ENCODE results near the gene PROK1. TPM values are rescaled to one million over a fixed set of nuclear protein-coding genes. Genes with fewer than 3 reads are reported as not detected.
A peak's percentile ranks its signal among the peaks of the same experiment; 100 is the strongest.

PROK1 gene
- total RNA-seq, 1 donor from 2014 or later = not detected

- FAIRE-seq = no peak
These were observed 25.3 kb upstream of the PROK1 start for GRCh38 chr1:110425612-110426152.

GRCh38 chr1:110426854-110427253, 24.1 kb upstream of the PROK1 start:
- Histone ChIP-seq H4K20me1 (ENCODE audit: insufficient read depth, low read length) (no peaks in the 10 kb centered on the region), H3K9ac (ENCODE audit: low read length) (no peak overlapping the region), H3K27me3 (ENCODE audit: insufficient read depth, low read length) (peaks cover 23% of the 10 kb centered on the region), H3K9me3 (ENCODE audit: insufficient read depth, low read depth, low read length) (no peaks in the 10 kb centered on the region), H3K4me1 (ENCODE audit: insufficient read depth, low read length) (no peaks in the 10 kb centered on the region), H2AFZ (ENCODE audit: low read depth, low read length) (no peak overlapping the region), H3K36me3 (ENCODE audit: insufficient read depth, low read length) (no peaks in the 10 kb centered on the region), H3K27ac (ENCODE audit: low read depth, low read length) (no peak overlapping the region), H3K4me2 (ENCODE audit: low read length) (no peak overlapping the region), H3K79me2 (ENCODE audit: insufficient read depth, low read length) (no peaks in the 10 kb centered on the region), H3K4me3 (ENCODE audit: insufficient read depth, low read depth, low read length) (no peak overlapping the region)
- H3K9me3 Mint-ChIP-seq (ENCODE audit: unreplicated experiment) = peaks cover 6% of the 10 kb centered on the region
- no peaks in the 10 kb centered on the region for H3K36me3 Mint-ChIP-seq (ENCODE audit: low read depth, unreplicated experiment)
- H3K4me3 Mint-ChIP-seq (ENCODE audit: unreplicated experiment) = no peak overlapping the region
- no peak overlapping the region for H3K27ac Mint-ChIP-seq (ENCODE audit: unreplicated experiment)
- TF ChIP-seq EZH2 (IDR thresholded peaks at IDR 0.05; ENCODE audit: insufficient read depth, low read length) (no peak), CTCF (IDR thresholded peaks at IDR 0.05; ENCODE audit: insufficient read depth, low read depth, low read length) (no peak)
- DNase-seq (ENCODE audit: low read depth) = no peak
- peaks cover 22% of the 10 kb centered on the region for H3K27me3 Mint-ChIP-seq (ENCODE audit: low read depth, unreplicated experiment)
- no peak for FAIRE-seq
- no peaks in the 10 kb centered on the region for H3K4me1 Mint-ChIP-seq (ENCODE audit: low read depth, unreplicated experiment)

More at GRCh38 chr1:110425612-110426152, 25.3 kb upstream of the PROK1 start:
- Mint-ChIP-seq H3K27me3 (ENCODE audit: low read depth, unreplicated experiment) (peaks cover 11% of the 10 kb centered on the region), H3K4me3 (ENCODE audit: unreplicated experiment) (no peak overlapping the region), H3K4me1 (ENCODE audit: low read depth, unreplicated experiment) (no peaks in the 10 kb centered on the region), H3K36me3 (ENCODE audit: low read depth, unreplicated experiment) (no peaks in the 10 kb centered on the region), H3K27ac (ENCODE audit: unreplicated experiment) (no peak overlapping the region), H3K9me3 (ENCODE audit: unreplicated experiment) (peaks cover 7% of the 10 kb centered on the region)
- Histone ChIP-seq H3K9me3 (ENCODE audit: insufficient read depth, low read depth, low read length) (no peaks in the 10 kb centered on the region), H4K20me1 (ENCODE audit: insufficient read depth, low read length) (no peaks in the 10 kb centered on the region), H3K27ac (ENCODE audit: low read depth, low read length) (no peak overlapping the region), H3K36me3 (ENCODE audit: insufficient read depth, low read length) (no peaks in the 10 kb centered on the region), H3K27me3 (ENCODE audit: insufficient read depth, low read length) (peaks cover 21% of the 10 kb centered on the region), H3K9ac (ENCODE audit: low read length) (no peak overlapping the region), H3K4me2 (ENCODE audit: low read length) (no peak overlapping the region), H3K4me1 (ENCODE audit: insufficient read depth, low read length) (no peaks in the 10 kb centered on the region), H3K79me2 (ENCODE audit: insufficient read depth, low read length) (no peaks in the 10 kb centered on the region), H2AFZ (ENCODE audit: low read depth, low read length) (peak overlapping the region; percentile 34), H3K4me3 (ENCODE audit: insufficient read depth, low read depth, low read length) (no peak overlapping the region)
- no peak for TF ChIP-seq CTCF (IDR thresholded peaks at IDR 0.05; ENCODE audit: insufficient read depth, low read depth, low read length)
- no peak for TF ChIP-seq EZH2 (IDR thresholded peaks at IDR 0.05; ENCODE audit: insufficient read depth, low read length)
- DNase-seq (ENCODE audit: low read depth) = no peak

- H3K4me2 ChIP-seq (ENCODE audit: low read length) = no peak overlapping the region
- no peak for DNase-seq (ENCODE audit: low read depth)
- H3K9me3 ChIP-seq (ENCODE audit: insufficient read depth, low read depth, low read length) = no peaks in the 10 kb centered on the region
- H3K4me3 ChIP-seq (ENCODE audit: insufficient read depth, low read depth, low read length) = no peak overlapping the region
- H3K79me2 ChIP-seq (ENCODE audit: insufficient read depth, low read length) = no peaks in the 10 kb centered on the region
- no peaks in the 10 kb centered on the region for H3K36me3 ChIP-seq (ENCODE audit: insufficient read depth, low read length)
- FAIRE-seq = no peak
- Mint-ChIP-seq H3K4me3 (ENCODE audit: unreplicated experiment) (no peak overlapping the region), H3K4me1 (ENCODE audit: low read depth, unreplicated experiment) (peaks cover 5% of the 10 kb centered on the region), H3K36me3 (ENCODE audit: low read depth, unreplicated experiment) (no peaks in the 10 kb centered on the region), H3K27me3 (ENCODE audit: low read depth, unreplicated experiment) (peaks cover 25% of the 10 kb centered on the region), H3K9me3 (ENCODE audit: unreplicated experiment) (peaks cover 2% of the 10 kb centered on the region), H3K27ac (ENCODE audit: unreplicated experiment) (no peak overlapping the region)
- H3K27me3 ChIP-seq (ENCODE audit: insufficient read depth, low read length) = peaks cover 21% of the 10 kb centered on the region
- H3K27ac ChIP-seq (ENCODE audit: low read depth, low read length) = no peak overlapping the region
- H2AFZ ChIP-seq (ENCODE audit: low read depth, low read length) = no peak overlapping the region
- no peaks in the 10 kb centered on the region for H3K4me1 ChIP-seq (ENCODE audit: insufficient read depth, low read length)
- no peak overlapping the region for H3K9ac ChIP-seq (ENCODE audit: low read length)
- TF ChIP-seq EZH2 (IDR thresholded peaks at IDR 0.05; ENCODE audit: insufficient read depth, low read length) = no peak
- no peak for TF ChIP-seq CTCF (IDR thresholded peaks at IDR 0.05; ENCODE audit: insufficient read depth, low read depth, low read length)
- no peaks in the 10 kb centered on the region for H4K20me1 ChIP-seq (ENCODE audit: insufficient read depth, low read length)
These were observed 22.0 kb upstream of the PROK1 start for GRCh38 chr1:110428946-110429345.
